Loucy (cell line): ENCODE results near the gene FBXL19.

Source experiments
- H2AFZ ChIP-seq: fragments of 200-600 bp; sonication (generic); 2 replicates; pipeline ENCODE4 v1.6.0; 2016; ENCODE audit warnings: antibody characterized with exemption, mild to moderate bottlenecking, low read length, moderate library complexity
- H3F3A ChIP-seq: fragments of 200-600 bp; 2 replicates; pipeline ENCODE4 v1.6.0; 2016; ENCODE audit warnings: antibody characterized with exemption, low read depth, mild to moderate bottlenecking
- H3K27me3 ChIP-seq: fragments of 200-600 bp; sonication (generic); 2 replicates; pipeline ENCODE4 v1.6.1; 2014; ENCODE audit warnings: low read length, mild to moderate bottlenecking; ENCODE audit not compliant: insufficient read depth, poor library complexity, severe bottlenecking
- H3K36me3 ChIP-seq: fragments of 200-600 bp; sonication (generic); 2 replicates; pipeline ENCODE4 v1.6.1; 2016; ENCODE audit warnings: low read length; ENCODE audit not compliant: insufficient read depth
- H3K4me1 ChIP-seq: fragments of 200-600 bp; sonication (generic); 2 replicates; pipeline ENCODE4 v1.5.1; 2014; ENCODE audit warnings: low read length, mild to moderate bottlenecking; ENCODE audit not compliant: insufficient read depth, poor library complexity, severe bottlenecking
- H3K4me2 ChIP-seq: fragments of 200-600 bp; sonication (generic); 2 replicates; pipeline ENCODE4 v1.6.0; 2014; ENCODE audit warnings: antibody characterized with exemption, low read length, low read depth, mild to moderate bottlenecking; ENCODE audit not compliant: poor library complexity, severe bottlenecking
- H3K4me3 ChIP-seq: fragments of 200-600 bp; sonication (generic); 2 replicates; pipeline ENCODE4 v1.5.1; 2014; ENCODE audit warnings: low read length, mild to moderate bottlenecking, mixed read lengths; ENCODE audit not compliant: poor library complexity, severe bottlenecking
- H3K79me2 ChIP-seq: fragments of 200-600 bp; sonication (generic); 2 replicates; pipeline ENCODE4 v1.6.1; 2014; ENCODE audit warnings: low read length; ENCODE audit not compliant: insufficient read depth
- H3K9ac ChIP-seq: fragments of 200-600 bp; sonication (generic); 2 replicates; pipeline ENCODE4 v1.6.0; 2014; ENCODE audit warnings: mild to moderate bottlenecking, low read depth, low read length, moderate library complexity; ENCODE audit not compliant: poor library complexity, severe bottlenecking
- H3K9me2 ChIP-seq: fragments of 200-600 bp; sonication (generic); replicated peaks from 2 replicates; pipeline ENCODE4 v1.6.1; 2016; ENCODE audit warnings: low read depth, low read length, mixed read lengths
- H3K9me3 ChIP-seq: fragments of 200-600 bp; sonication (generic); 2 replicates; pipeline ENCODE4 v1.6.1; 2014; ENCODE audit warnings: mild to moderate bottlenecking, antibody characterized with exemption, low read length, low read depth; ENCODE audit not compliant: insufficient read depth
- H4K20me1 ChIP-seq: fragments of 200-600 bp; sonication (generic); 2 replicates; pipeline ENCODE4 v1.6.0; 2014; ENCODE audit warnings: antibody characterized with exemption, low read length, mild to moderate bottlenecking; ENCODE audit not compliant: insufficient read depth, poor library complexity, severe bottlenecking
- EZH2phosphoT487 ChIP-seq: fragments of 200-600 bp; IDR thresholded peaks from 2 replicates; pipeline ENCODE4 v1.6.1; 2018; ENCODE audit warnings: antibody characterized with exemption, mild to moderate bottlenecking, moderate library complexity, borderline replicate concordance
- TF ChIP-seq, protein P1 (sequence below): fragments of 200-600 bp; sonication (generic); conservative IDR thresholded peaks from 2 replicates; pipeline ENCODE4 v1.5.1; 2014; ENCODE audit warnings: mild to moderate bottlenecking, antibody characterized with exemption, low read length

The FBXL19 gene

DNA sequence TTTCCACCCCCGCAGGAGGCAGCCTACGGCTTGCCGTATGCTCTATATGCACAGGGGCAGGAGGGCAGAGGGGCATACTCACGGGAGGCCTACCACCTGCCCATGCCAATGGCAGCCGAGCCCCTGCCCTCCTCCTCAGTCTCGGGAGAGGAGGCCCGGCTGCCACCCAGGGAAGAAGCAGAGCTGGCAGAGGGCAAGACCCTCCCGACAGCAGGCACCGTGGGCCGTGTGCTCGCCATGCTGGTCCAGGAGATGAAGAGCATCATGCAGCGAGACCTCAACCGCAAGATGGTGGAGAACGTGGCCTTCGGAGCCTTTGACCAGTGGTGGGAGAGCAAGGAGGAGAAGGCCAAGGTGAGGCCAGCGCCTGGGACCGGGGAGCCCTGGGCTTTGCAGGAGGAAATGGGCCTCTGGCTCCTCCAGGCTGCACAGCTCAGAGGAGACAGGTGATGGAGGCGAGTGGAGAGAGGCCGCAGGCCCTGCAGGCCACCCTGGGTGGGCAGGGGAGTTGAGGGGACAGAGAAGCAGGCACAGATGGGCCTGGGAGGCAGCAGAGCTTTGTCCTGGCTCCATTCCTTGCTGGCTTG, 42.8 kb downstream of the FBXL19 start:
- Histone ChIP-seq H3K4me2 (no peak overlapping the region), H3K4me3 (no peak overlapping the region), H3K9me2 (no peaks in the 10 kb centered on the region), H3K79me2 (peaks cover 7% of the 10 kb centered on the region; the same call in 1 of the 2 replicates), H3K9ac (no peak overlapping the region), H3F3A (no peaks in the 10 kb centered on the region), H3K36me3 (peaks cover 81% of the 10 kb centered on the region; the same call in 1 of the 2 replicates), H3K27me3 (no peaks in the 10 kb centered on the region), H4K20me1 (no peaks in the 10 kb centered on the region), H3K9me3 (no peaks in the 10 kb centered on the region), H3K4me1 (no peaks in the 10 kb centered on the region), H2AFZ (no peak overlapping the region)
- TF ChIP-seq, protein P1, sequence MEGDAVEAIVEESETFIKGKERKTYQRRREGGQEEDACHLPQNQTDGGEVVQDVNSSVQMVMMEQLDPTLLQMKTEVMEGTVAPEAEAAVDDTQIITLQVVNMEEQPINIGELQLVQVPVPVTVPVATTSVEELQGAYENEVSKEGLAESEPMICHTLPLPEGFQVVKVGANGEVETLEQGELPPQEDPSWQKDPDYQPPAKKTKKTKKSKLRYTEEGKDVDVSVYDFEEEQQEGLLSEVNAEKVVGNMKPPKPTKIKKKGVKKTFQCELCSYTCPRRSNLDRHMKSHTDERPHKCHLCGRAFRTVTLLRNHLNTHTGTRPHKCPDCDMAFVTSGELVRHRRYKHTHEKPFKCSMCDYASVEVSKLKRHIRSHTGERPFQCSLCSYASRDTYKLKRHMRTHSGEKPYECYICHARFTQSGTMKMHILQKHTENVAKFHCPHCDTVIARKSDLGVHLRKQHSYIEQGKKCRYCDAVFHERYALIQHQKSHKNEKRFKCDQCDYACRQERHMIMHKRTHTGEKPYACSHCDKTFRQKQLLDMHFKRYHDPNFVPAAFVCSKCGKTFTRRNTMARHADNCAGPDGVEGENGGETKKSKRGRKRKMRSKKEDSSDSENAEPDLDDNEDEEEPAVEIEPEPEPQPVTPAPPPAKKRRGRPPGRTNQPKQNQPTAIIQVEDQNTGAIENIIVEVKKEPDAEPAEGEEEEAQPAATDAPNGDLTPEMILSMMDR, result no peak

DNA sequence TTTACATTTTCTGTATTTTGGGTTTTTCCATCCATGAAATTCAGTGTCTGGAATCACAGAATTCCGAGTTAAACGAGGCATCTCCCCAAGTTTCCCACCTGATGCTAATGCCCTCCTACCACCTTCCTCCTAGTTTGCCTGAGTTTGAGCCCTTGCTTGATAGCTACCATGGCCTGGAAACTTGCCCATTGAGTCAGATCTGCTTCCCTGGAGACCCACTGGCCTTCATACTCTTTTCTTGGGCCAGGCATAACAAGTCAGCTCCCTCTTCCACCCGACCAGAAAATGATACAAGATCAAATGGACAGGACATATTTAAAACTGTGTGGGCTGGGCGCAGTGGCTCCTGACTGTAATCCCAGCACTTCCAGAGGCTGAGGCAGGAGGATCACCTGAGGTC, 44.4 kb downstream of the FBXL19 start:
- H3K9ac ChIP-seq, result no peak overlapping the region
- TF ChIP-seq EZH2phosphoT487, result no peak
- TF ChIP-seq, protein P1, result no peak
- no peaks in the 10 kb centered on the region for H4K20me1 ChIP-seq
- no peaks in the 10 kb centered on the region for H3K79me2 ChIP-seq
- no peak overlapping the region for H3K4me2 ChIP-seq
- no peak overlapping the region for H2AFZ ChIP-seq
- no peaks in the 10 kb centered on the region for H3F3A ChIP-seq
- no peaks in the 10 kb centered on the region for H3K9me2 ChIP-seq
- H3K27me3 ChIP-seq, result no peaks in the 10 kb centered on the region
- H3K36me3 ChIP-seq, result peaks cover 78% of the 10 kb centered on the region; the same call in 1 of the 2 replicates
- H3K4me3 ChIP-seq, result no peak overlapping the region
- no peaks in the 10 kb centered on the region for H3K4me1 ChIP-seq
- no peaks in the 10 kb centered on the region for H3K9me3 ChIP-seq

DNA sequence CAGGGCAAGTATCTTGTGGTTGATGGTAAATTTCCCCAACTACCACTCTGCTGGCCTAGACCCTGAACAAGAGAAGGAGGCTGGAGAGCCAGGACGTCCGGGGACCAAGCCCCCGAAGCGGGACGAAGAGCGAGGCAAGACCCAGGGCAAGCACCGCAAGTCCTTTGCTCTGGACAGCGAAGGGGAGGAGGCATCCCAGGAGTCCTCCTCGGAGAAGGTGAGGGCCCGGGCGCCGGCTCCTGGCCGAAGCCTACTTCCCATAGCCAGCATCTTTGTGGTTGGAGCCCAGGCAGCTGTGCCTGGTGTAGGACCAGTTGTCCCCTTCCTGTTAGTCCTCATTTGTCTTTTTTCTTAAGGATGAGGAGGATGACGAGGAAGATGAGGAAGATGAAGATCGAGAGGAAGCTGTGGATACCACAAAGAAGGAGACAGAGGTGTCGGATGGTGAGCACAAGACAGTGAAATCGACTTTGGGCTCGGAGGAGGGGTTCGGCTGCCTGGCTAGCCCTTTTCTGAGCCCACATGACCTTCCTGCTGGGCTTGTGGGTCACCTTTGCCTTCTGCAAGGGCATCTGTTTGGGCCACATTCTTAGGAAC, 46.0 kb downstream of the FBXL19 start:
- H3F3A ChIP-seq, result no peaks in the 10 kb centered on the region
- no peaks in the 10 kb centered on the region for H3K9me3 ChIP-seq
- peaks cover 75% of the 10 kb centered on the region; the same call in 1 of the 2 replicates for H3K36me3 ChIP-seq

More for the DNA sequence above, 46.0 kb downstream of the FBXL19 start:
- TF ChIP-seq EZH2phosphoT487, result no peak
- TF ChIP-seq, protein P1, result no peak
- Histone ChIP-seq H2AFZ (no peak overlapping the region), H3K27me3 (no peaks in the 10 kb centered on the region), H3K4me2 (no peak overlapping the region), H3K9me2 (no peaks in the 10 kb centered on the region), H3K9ac (no peak overlapping the region), H3K4me3 (no peak overlapping the region), H3K4me1 (no peaks in the 10 kb centered on the region), H3K79me2 (no peaks in the 10 kb centered on the region), H4K20me1 (no peaks in the 10 kb centered on the region)
